SK-N-SH (cell line): ENCODE data around the gene TK2. TPM values are rescaled to one million over a fixed set of nuclear protein-coding genes. Genes with fewer than 3 reads are reported as not detected.

Source experiments
- CTCF ChIA-PET: fragments of 300-600, 350-600 bp; formaldehyde crosslinking; extraction: SDS; loops from one replicate; lab custom pipeline; 2021; lab: Yijun Ruan, JAX
- POLR2A ChIA-PET: fragments of 350-600 bp; sonication (Branson Sonifier 250); formaldehyde crosslinking; extraction: SDS; loops from one replicate; lab custom pipeline; 2020; ENCODE audit warnings: antibody characterized with exemption, inconsistent platforms; lab: Yijun Ruan, JAX
- DNase-seq: peaks from one replicate; pipeline ENCODE4 v3.0.0; 2012
- H2AFZ ChIP-seq: fragments of 200-600 bp; sonication (generic); 2 replicates; pipeline ENCODE4 v1.8.1; 2016; ENCODE audit warnings: antibody characterized with exemption, mild to moderate bottlenecking, low read depth
- H3F3A ChIP-seq: fragments of 200-600 bp; sonication (generic); replicated peaks from 2 replicates; pipeline ENCODE3; 2016; ENCODE audit warnings: antibody characterized with exemption, mild to moderate bottlenecking; ENCODE audit not compliant: insufficient read depth
- H3K27ac ChIP-seq, 2 experiments: fragments of 200-500 bp in 1 of 2; fragments of 200-600 bp in 1 of 2; sonication (Bioruptor generic) in 1 of 2; sonication (generic), shearing (Covaris generic) in 1 of 2; 2 replicates each; pipeline versions ENCODE4 v1.5.1 to v1.6.1; 2014 to 2016; ENCODE audit warnings: low read depth in 2 of 2, inconsistent platforms in 1 of 2, low read length in 1 of 2, mild to moderate bottlenecking in 1 of 2, mixed read lengths in 1 of 2
- H3K27me3 ChIP-seq: fragments of 200-600 bp; sonication (generic), shearing (Covaris generic); 2 replicates; pipeline ENCODE4 v1.6.1; 2016; ENCODE audit warnings: mixed run types; ENCODE audit not compliant: insufficient read depth
- H3K36me3 ChIP-seq, 2 experiments: fragments of 200-500 bp in 1 of 2; fragments of 200-600 bp in 1 of 2; sonication (Bioruptor generic) in 1 of 2; sonication (generic) in 1 of 2; replicated peaks in 1 of 2; 2 replicates each; pipeline versions ENCODE3 to v1.5.1; 2014 to 2016; ENCODE audit warnings: low read length in 1 of 2, mild to moderate bottlenecking in 1 of 2; ENCODE audit not compliant: insufficient read depth in 2 of 2, control insufficient read depth in 1 of 2
- H3K4me1 ChIP-seq, 2 experiments: fragments of 200-500 bp in 1 of 2; fragments of 200-600 bp in 1 of 2; sonication (Bioruptor generic) in 1 of 2; sonication (generic), shearing (Covaris generic) in 1 of 2; 2 replicates each; pipeline versions ENCODE4 v1.5.1 to v1.6.1; 2014 to 2016; ENCODE audit warnings: low read depth in 1 of 2, low read length in 1 of 2, mixed run types in 1 of 2; ENCODE audit not compliant: insufficient read depth in 2 of 2, control insufficient read depth in 1 of 2
- H3K4me2 ChIP-seq: fragments of 200-600 bp; sonication (generic), shearing (Covaris generic); 2 replicates; pipeline ENCODE4 v1.6.1; 2017; ENCODE audit warnings: mixed run types
- H3K4me3 ChIP-seq, 2 experiments: fragments of 200-500 bp in 1 of 2; fragments of 200-600 bp in 1 of 2; sonication (Bioruptor generic) in 1 of 2; sonication (generic), shearing (Covaris generic) in 1 of 2; 2 replicates each; pipeline versions ENCODE4 v1.5.1 to v1.8.1; 2014 to 2016; ENCODE audit warnings: low read depth in 2 of 2, inconsistent platforms in 1 of 2, low read length in 1 of 2, mild to moderate bottlenecking in 1 of 2, mixed read lengths in 1 of 2, moderate library complexity in 1 of 2
- H3K79me2 ChIP-seq: fragments of 200-600 bp; sonication (generic); 2 replicates; pipeline ENCODE4 v1.8.1; 2017; ENCODE audit warnings: mild to moderate bottlenecking; ENCODE audit not compliant: insufficient read depth
- H3K9ac ChIP-seq: fragments of 200-600 bp; sonication (generic); 2 replicates; pipeline ENCODE4 v1.6.1; 2017; ENCODE audit warnings: mixed run types
- H3K9me2 ChIP-seq: fragments of 200-600 bp; sonication (generic); 2 replicates; pipeline ENCODE4 v1.6.1; 2017; ENCODE audit warnings: mixed run types
- H3K9me3 ChIP-seq: fragments of 200-600 bp; sonication (generic); 2 replicates; pipeline ENCODE4 v1.6.1; 2017; ENCODE audit warnings: mixed run types, mild to moderate bottlenecking, moderate library complexity
- H4K20me1 ChIP-seq: fragments of 200-600 bp; sonication (generic); 2 replicates; pipeline ENCODE4 v1.6.1; 2017; ENCODE audit warnings: mild to moderate bottlenecking, mixed run types; ENCODE audit not compliant: insufficient read depth
- ELF1 ChIP-seq: IDR thresholded peaks from 2 replicates; pipeline ENCODE4 v1.4.0; 2012
- EP300 ChIP-seq, 2 experiments: IDR thresholded peaks; 2 replicates each; pipeline versions ENCODE4 v1.4.0 to v1.6.1; 2012; ENCODE audit warnings: borderline replicate concordance in 1 of 2, low read depth in 1 of 2, low read length in 1 of 2
- EZH2phosphoT487 ChIP-seq: fragments of 200-600 bp; sonication (generic); IDR thresholded peaks from 2 replicates; pipeline ENCODE4 v1.6.1; 2017; ENCODE audit warnings: low read depth, mixed run types, mild to moderate bottlenecking, antibody characterized with exemption, moderate library complexity, borderline replicate concordance
- FOXJ3 ChIP-seq: sonication (generic); formaldehyde crosslinking; IDR thresholded peaks from 2 replicates; pipeline ENCODE4 v1.5.1; 2020; ENCODE audit warnings: mild to moderate bottlenecking, missing genetic modification reagents
- FOXM1 ChIP-seq: IDR thresholded peaks from 2 replicates; pipeline ENCODE4 v1.4.0; 2012; ENCODE audit warnings: low read depth, mild to moderate bottlenecking
- GABPA ChIP-seq: IDR thresholded peaks from 2 replicates; pipeline ENCODE4 v1.4.0; 2012; ENCODE audit warnings: low read depth, mild to moderate bottlenecking
- GATA2 ChIP-seq: sonication (generic); formaldehyde crosslinking; IDR thresholded peaks from 2 replicates; pipeline ENCODE4 v1.5.0; 2020; ENCODE audit warnings: mild to moderate bottlenecking, missing genetic modification reagents
- JUND ChIP-seq: IDR thresholded peaks from 2 replicates; pipeline ENCODE4 v1.4.0; 2012
- POLR2AphosphoS5 ChIP-seq: IDR thresholded peaks from 2 replicates; pipeline ENCODE4 v1.6.1; 2012; ENCODE audit warnings: low read depth, low read length
- RAD21 ChIP-seq: IDR thresholded peaks from 2 replicates; pipeline ENCODE4 v1.6.1; 2012; ENCODE audit warnings: mild to moderate bottlenecking, low read length
- RCOR1 ChIP-seq: fragments of 150-350 bp; IDR thresholded peaks from 2 replicates; pipeline ENCODE4 v1.6.1; 2017; ENCODE audit warnings: antibody characterized with exemption, low read length
- RFX5 ChIP-seq: IDR thresholded peaks from 2 replicates; pipeline ENCODE4 v1.6.1; 2012; ENCODE audit warnings: mild to moderate bottlenecking, improper control_type of control experiment, low read length
- RXRA ChIP-seq: IDR thresholded peaks from 2 replicates; pipeline ENCODE4 v1.4.0; 2012; ENCODE audit warnings: low read depth, mild to moderate bottlenecking, borderline replicate concordance
- USF2 ChIP-seq: fragments of 150-350 bp; IDR thresholded peaks from 2 replicates; pipeline ENCODE4 v1.6.1; 2017; ENCODE audit warnings: antibody characterized with exemption, low read length, low read depth, borderline replicate concordance
- WGBS: methylation state at CpG from one replicate; pipeline ENCODE4 v1.1.6; 2017; ENCODE audit warnings: low lambda C conversion rate; 5-methylcytosine and 5-hydroxymethylcytosine counted together
- polyA plus RNA-seq, 3 experiments: library from polyadenylated mRNA; depleted of rRNA; stranded (reverse); fragments of >200 nt; gene quantifications; 2 replicates each; pipeline ENCODE4 v1.2.3, GENCODE V29; 2012
- TF ChIP-seq, protein P1 (sequence below): fragments of 150-350 bp; IDR thresholded peaks from 2 replicates; pipeline ENCODE4 v1.6.1; 2016; ENCODE audit warnings: mild to moderate bottlenecking, low read depth, low read length
- TF ChIP-seq, protein P2 (sequence below): IDR thresholded peaks from 2 replicates; pipeline ENCODE4; 2012

The TK2 gene
- polyA plus RNA-seq, 1 of the 3 experiments (the other 2 are of a cell fraction) = 25.2 TPM

DNA sequence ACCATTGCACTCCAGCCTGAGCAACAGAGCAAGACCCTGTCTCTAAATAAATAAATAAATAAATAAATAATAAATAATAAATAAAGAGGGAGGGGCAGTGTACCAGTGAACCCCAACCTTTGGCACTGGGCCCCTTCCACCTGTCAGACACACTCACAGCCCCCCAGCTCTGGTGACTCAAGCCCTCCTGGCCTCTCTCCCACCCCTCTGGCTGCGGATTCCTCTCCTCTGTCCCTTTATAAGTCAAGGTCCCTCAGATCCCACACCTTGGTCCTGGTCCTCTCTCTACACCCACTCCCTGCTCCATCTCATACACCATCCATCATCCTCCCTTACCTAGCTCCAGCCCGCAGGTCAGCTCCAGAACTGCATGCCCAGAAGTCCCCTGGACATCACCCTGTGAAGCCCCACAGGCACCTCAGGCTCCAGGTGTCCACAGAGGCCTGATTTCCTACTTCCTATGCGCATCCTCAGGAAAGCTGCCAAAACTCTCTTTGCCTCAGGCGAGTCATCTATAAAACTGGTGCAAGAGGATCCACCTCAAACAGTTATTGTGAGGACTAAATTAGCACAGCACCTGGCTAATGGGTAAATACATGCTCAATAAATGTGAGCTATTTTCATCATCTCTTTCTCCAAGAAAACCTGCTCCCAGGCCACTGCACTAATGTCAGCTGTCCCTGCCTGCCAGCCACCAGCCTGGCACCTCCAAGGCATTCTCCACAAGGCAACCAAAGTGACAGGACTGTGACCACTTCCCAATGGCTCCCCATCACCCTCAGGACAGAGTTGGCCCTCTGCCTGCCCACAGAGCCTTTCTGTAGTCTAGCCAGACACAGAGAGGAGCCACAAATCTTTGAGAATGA, 76.0 kb downstream of the TK2 start:
- WGBS = 67% methylated on average over 4 of the region's 4 CpGs
- Histone ChIP-seq H3K4me3 (no peak overlapping the region), H3K9ac (no peak overlapping the region), H3K79me2 (no peaks in the 10 kb centered on the region), H3K36me3 (no peaks in the 10 kb centered on the region), H3F3A (no peaks in the 10 kb centered on the region), H2AFZ (no peak overlapping the region), H3K4me1 (peaks cover 0 to 2% of the 10 kb centered on the region in 2 experiments; a peak in 1 of 4 replicates), H3K9me3 (no peaks in the 10 kb centered on the region), H3K27ac (no peak overlapping the region), H3K4me2 (no peak overlapping the region), H4K20me1 (no peaks in the 10 kb centered on the region), H3K9me2 (no peaks in the 10 kb centered on the region), H3K27me3 (no peaks in the 10 kb centered on the region)
- DNase-seq = no peak
- ChIA-PET CTCF (interaction anchor here (0.9 to 22.3 kb wide), 5 partner anchors 9 to 71 kb away, joined by 3 to 299 read pairs (median 4); no protein-coding TSS in a partner anchor), POLR2A (no interaction called here)
- TF ChIP-seq GATA2 (CRISPR knock-in tag) (no peak), RAD21 (no peak), GABPA (no peak), ELF1 (no peak)

DNA sequence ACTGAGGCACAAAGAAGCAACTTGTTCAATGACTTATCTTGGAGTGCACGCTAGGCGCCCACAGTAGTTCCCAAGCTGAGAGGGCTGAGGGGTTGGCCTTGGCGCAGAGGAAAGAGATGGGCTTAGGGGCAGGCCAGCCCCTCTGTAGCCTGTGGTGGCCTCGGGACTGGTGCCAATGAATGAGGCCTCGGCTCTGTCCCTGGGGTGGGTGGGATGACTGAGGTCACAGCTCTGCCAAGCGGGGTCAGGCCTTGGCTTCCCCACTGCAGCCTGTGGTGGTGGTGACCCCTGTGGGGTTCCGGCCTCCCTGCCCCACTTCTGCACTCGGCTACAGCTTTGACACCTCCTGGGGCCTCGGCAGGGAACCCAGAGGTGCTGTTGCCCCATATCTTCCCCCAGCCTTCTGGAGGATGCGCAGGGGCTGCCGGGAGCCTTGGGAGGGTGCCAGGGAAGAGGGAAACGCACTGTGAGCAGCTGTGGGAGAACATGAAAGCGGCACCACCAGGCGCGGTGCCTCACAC, 76.8 kb downstream of the TK2 start:
- H3K27ac ChIP-seq = no peak overlapping the region
- H3K9ac ChIP-seq = no peak overlapping the region
- H3K4me1 ChIP-seq = no peaks in the 10 kb centered on the region
- H3K9me3 ChIP-seq = no peaks in the 10 kb centered on the region
- no peak overlapping the region for H2AFZ ChIP-seq
- no peak overlapping the region for H3K4me2 ChIP-seq
- WGBS = 85% methylated on average over 10 of the region's 15 CpGs
- H3F3A ChIP-seq = no peaks in the 10 kb centered on the region
- no peaks in the 10 kb centered on the region for H3K36me3 ChIP-seq
- DNase-seq = no peak
- H3K4me3 ChIP-seq = no peak overlapping the region
- CTCF ChIA-PET = interaction anchor here (0.9 to 22.3 kb wide), 5 partner anchors 10 to 70 kb away, joined by 3 to 299 read pairs (median 4); no protein-coding TSS in a partner anchor
- H4K20me1 ChIP-seq = no peaks in the 10 kb centered on the region
- H3K27me3 ChIP-seq = no peaks in the 10 kb centered on the region; the same call in 1 of the 2 replicates
- TF ChIP-seq RAD21 (no peak), GABPA (no peak), EP300 (IDR thresholded peaks at IDR 0.05; ENCODE audit: borderline replicate concordance in 1 of 2, low read depth in 1 of 2, low read length in 1 of 2) (no peak)
- POLR2A ChIA-PET = no interaction called here
- H3K9me2 ChIP-seq = no peaks in the 10 kb centered on the region
- no peaks in the 10 kb centered on the region for H3K79me2 ChIP-seq

DNA sequence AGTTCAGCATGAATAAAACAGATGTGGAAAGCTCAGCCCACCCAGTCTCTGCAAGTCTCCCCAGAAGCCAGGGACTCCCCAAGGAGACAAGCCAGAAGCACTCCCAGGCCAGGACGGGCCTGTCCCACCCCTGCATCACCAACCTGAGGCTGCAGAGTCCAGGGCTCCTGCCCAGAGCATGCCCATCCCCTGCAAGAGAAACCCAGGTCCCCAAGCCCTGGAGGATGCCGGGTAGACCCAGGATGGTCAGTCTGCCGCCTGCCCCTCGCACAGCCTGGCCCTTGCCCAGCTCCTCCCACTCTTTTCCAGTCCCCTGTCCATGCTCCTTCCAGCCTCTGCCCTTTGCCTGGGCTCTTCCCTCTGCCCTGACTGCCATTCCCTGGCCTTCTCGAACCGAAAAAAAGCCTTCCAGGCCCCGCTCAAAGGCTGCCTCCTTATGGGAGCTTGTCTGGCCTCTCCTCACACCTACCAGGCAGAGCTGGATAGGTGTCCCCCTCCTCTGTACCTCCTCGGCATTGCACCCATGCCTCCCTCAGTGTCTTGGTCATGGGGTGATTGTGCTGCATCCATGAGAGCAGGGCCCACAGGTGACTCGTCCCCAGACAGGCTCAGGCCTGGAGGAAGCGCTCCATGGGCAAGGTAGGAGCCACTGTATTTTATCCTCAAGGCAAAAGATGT, 78.1 kb downstream of the TK2 start:
- POLR2A ChIA-PET = no interaction called here
- Histone ChIP-seq H2AFZ (no peak overlapping the region), H3K9me2 (no peaks in the 10 kb centered on the region), H3K4me3 (no peak overlapping the region), H3K9me3 (no peaks in the 10 kb centered on the region), H3K27ac (no peak overlapping the region), H3K4me2 (no peak overlapping the region), H3K27me3 (no peaks in the 10 kb centered on the region; the same call in 1 of the 2 replicates), H3K79me2 (no peaks in the 10 kb centered on the region), H3K36me3 (no peaks in the 10 kb centered on the region), H3K9ac (no peak overlapping the region), H3K4me1 (no peaks in the 10 kb centered on the region), H3F3A (no peaks in the 10 kb centered on the region), H4K20me1 (no peaks in the 10 kb centered on the region)
- WGBS = 69% methylated on average over 7 of the region's 10 CpGs
- CTCF ChIA-PET = interaction anchor here (1.1 to 22.3 kb wide), 3 partner anchors 11 to 69 kb away, joined by 3 to 299 read pairs (median 4); no protein-coding TSS in a partner anchor
- no peak for DNase-seq
- TF ChIP-seq, protein P1, sequence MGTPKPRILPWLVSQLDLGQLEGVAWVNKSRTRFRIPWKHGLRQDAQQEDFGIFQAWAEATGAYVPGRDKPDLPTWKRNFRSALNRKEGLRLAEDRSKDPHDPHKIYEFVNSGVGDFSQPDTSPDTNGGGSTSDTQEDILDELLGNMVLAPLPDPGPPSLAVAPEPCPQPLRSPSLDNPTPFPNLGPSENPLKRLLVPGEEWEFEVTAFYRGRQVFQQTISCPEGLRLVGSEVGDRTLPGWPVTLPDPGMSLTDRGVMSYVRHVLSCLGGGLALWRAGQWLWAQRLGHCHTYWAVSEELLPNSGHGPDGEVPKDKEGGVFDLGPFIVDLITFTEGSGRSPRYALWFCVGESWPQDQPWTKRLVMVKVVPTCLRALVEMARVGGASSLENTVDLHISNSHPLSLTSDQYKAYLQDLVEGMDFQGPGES = no peak
- TF ChIP-seq FOXJ3 = no peak
- no peak for TF ChIP-seq RAD21
- TF ChIP-seq RFX5 = no peak
- TF ChIP-seq FOXM1 = no peak
- TF ChIP-seq JUND = no peak
- TF ChIP-seq RCOR1 = no peak
- TF ChIP-seq RXRA = no peak
- TF ChIP-seq EZH2phosphoT487 = no peak
- TF ChIP-seq ELF1 = no peak
- no peak for TF ChIP-seq POLR2AphosphoS5
- no peak for TF ChIP-seq USF2
- TF ChIP-seq, protein P2, sequence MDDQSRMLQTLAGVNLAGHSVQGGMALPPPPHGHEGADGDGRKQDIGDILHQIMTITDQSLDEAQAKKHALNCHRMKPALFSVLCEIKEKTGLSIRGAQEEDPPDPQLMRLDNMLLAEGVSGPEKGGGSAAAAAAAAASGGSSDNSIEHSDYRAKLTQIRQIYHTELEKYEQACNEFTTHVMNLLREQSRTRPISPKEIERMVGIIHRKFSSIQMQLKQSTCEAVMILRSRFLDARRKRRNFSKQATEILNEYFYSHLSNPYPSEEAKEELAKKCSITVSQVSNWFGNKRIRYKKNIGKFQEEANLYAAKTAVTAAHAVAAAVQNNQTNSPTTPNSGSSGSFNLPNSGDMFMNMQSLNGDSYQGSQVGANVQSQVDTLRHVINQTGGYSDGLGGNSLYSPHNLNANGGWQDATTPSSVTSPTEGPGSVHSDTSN = no peak
